K562 (cell line): ENCODE results near the gene SPI1. TPM values are rescaled to one million over a fixed set of nuclear protein-coding genes. Genes with fewer than 3 reads are reported as not detected.

ENCODE experiments used
- CXXC5 ChIP-seq: fragments of 250-450 bp; sonication (Bioruptor Pico); IDR thresholded peaks from 2 replicates; pipeline ENCODE4 v1.8.0; 2022; ENCODE audit warnings: inconsistent platforms, mild to moderate bottlenecking, moderate library complexity
- FOS ChIP-seq: IDR thresholded peaks from 3 replicates; pipeline ENCODE4 v1.6.1; 2011; ENCODE audit not compliant: insufficient read length; ENCODE audit errors: extremely low read depth
- LEF1 ChIP-seq: fragments of 450-650 bp; IDR thresholded peaks from 2 replicates; pipeline ENCODE4 v1.6.1; 2016; ENCODE audit warnings: mild to moderate bottlenecking
- PHF8 ChIP-seq: fragments of 200-600 bp; sonication (generic); IDR thresholded peaks from 2 replicates; pipeline ENCODE4 v1.6.1; 2012; ENCODE audit warnings: mixed run types, mild to moderate bottlenecking, inconsistent platforms, low read length, moderate library complexity, borderline replicate concordance
- SMARCA4 ChIP-seq: fragments of 450-650 bp; IDR thresholded peaks from 2 replicates; pipeline ENCODE4 v1.6.1; 2016
- ZNF609 ChIP-seq: sonication (generic); formaldehyde crosslinking; IDR thresholded peaks from 2 replicates; pipeline ENCODE4 v1.8.1; 2023; ENCODE audit warnings: missing genetic modification reagents, mild to moderate bottlenecking, borderline replicate concordance
- polyA plus RNA-seq, 8 experiments: library from polyadenylated mRNA; depleted of rRNA in 4 of 8; stranded (reverse) in 5 of 8; unstranded in 3 of 8; fragments of >200 nt; fragmentation: Nextera tagmentation in 2 of 8; fragmentation: Illumina TruSeq in 1 of 8; extraction: Ambion mirVana in 2 of 8; extraction: Trizol in 1 of 8; gene quantifications; 2 replicates each; pipeline versions ENCODE4 v1.2.1 to v1.2.3, GENCODE V29; 2011 to 2014; ENCODE audit warnings: inconsistent platforms in 1 of 8, missing spikeins in 1 of 8
- total RNA-seq, 7 experiments: library from RNA; depleted of rRNA in 6 of 7; stranded (reverse); fragments of >200 nt in 6 of 7; fragmentation: Illumina TruSeq in 2 of 7; extraction: Trizol in 2 of 7; gene quantifications; 2 replicates each; pipeline versions ENCODE4 v1.2.1 to v1.2.3, GENCODE V29; 2011 to 2021; ENCODE audit warnings: low replicate concordance in 1 of 7
- TF ChIP-seq, protein P1 (sequence below): fragments of 200-600 bp; sonication (generic); IDR thresholded peaks from one replicate; pipeline ENCODE4 v1.6.1; 2012; ENCODE audit warnings: mild to moderate bottlenecking, low read depth, low read length, inconsistent platforms

Gene SPI1
- total and polyA plus RNA-seq, 9 of the 15 experiments (the other 6 are each of a cell fraction or from before 2014, with no cell fraction given), result 0.10 to 33.7 (median 10.3) TPM

DNA sequence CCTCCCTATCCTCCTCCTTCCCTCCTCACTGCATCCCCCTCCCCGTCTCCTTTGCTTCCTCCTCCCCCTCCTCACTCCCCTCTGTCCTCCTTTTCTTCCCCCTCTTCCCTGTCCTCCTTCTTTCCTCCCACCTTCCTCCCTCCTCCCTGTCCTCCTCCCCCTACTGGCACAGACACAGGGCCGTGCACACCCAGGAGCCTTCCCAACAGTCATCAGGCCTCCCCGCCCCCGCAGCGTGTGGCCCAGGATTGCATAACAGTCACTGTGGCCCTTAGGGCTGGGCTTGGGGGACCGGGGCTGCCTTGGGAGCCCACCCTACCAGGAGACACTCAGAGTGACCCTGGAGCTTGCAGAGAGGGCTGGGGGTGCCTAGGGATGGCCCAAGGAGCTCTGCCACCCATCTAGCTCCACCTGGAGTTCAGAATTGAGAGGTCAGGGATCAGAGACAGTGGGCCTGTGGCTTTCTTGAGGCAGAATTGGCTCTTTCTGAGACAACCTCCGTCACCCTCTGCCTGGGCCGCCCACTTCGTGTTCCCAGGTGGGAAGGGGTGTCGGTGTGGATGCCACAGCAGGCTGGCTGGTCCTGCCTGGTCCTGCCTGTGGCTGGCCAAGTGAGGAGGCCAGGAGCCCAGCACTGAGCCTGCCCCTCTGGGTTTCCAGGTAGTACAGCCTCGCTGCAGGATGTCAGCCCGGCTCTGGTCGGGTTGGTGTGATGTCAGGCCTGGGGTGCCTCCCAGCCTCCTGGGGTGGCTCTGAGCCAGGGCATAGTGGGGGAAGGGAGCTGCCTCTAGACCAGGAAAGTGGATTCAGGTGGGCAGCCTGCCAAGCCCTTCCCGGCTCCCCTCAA is 1.6 kb downstream of the SPI1 start (continued):
- TF ChIP-seq, protein P1, sequence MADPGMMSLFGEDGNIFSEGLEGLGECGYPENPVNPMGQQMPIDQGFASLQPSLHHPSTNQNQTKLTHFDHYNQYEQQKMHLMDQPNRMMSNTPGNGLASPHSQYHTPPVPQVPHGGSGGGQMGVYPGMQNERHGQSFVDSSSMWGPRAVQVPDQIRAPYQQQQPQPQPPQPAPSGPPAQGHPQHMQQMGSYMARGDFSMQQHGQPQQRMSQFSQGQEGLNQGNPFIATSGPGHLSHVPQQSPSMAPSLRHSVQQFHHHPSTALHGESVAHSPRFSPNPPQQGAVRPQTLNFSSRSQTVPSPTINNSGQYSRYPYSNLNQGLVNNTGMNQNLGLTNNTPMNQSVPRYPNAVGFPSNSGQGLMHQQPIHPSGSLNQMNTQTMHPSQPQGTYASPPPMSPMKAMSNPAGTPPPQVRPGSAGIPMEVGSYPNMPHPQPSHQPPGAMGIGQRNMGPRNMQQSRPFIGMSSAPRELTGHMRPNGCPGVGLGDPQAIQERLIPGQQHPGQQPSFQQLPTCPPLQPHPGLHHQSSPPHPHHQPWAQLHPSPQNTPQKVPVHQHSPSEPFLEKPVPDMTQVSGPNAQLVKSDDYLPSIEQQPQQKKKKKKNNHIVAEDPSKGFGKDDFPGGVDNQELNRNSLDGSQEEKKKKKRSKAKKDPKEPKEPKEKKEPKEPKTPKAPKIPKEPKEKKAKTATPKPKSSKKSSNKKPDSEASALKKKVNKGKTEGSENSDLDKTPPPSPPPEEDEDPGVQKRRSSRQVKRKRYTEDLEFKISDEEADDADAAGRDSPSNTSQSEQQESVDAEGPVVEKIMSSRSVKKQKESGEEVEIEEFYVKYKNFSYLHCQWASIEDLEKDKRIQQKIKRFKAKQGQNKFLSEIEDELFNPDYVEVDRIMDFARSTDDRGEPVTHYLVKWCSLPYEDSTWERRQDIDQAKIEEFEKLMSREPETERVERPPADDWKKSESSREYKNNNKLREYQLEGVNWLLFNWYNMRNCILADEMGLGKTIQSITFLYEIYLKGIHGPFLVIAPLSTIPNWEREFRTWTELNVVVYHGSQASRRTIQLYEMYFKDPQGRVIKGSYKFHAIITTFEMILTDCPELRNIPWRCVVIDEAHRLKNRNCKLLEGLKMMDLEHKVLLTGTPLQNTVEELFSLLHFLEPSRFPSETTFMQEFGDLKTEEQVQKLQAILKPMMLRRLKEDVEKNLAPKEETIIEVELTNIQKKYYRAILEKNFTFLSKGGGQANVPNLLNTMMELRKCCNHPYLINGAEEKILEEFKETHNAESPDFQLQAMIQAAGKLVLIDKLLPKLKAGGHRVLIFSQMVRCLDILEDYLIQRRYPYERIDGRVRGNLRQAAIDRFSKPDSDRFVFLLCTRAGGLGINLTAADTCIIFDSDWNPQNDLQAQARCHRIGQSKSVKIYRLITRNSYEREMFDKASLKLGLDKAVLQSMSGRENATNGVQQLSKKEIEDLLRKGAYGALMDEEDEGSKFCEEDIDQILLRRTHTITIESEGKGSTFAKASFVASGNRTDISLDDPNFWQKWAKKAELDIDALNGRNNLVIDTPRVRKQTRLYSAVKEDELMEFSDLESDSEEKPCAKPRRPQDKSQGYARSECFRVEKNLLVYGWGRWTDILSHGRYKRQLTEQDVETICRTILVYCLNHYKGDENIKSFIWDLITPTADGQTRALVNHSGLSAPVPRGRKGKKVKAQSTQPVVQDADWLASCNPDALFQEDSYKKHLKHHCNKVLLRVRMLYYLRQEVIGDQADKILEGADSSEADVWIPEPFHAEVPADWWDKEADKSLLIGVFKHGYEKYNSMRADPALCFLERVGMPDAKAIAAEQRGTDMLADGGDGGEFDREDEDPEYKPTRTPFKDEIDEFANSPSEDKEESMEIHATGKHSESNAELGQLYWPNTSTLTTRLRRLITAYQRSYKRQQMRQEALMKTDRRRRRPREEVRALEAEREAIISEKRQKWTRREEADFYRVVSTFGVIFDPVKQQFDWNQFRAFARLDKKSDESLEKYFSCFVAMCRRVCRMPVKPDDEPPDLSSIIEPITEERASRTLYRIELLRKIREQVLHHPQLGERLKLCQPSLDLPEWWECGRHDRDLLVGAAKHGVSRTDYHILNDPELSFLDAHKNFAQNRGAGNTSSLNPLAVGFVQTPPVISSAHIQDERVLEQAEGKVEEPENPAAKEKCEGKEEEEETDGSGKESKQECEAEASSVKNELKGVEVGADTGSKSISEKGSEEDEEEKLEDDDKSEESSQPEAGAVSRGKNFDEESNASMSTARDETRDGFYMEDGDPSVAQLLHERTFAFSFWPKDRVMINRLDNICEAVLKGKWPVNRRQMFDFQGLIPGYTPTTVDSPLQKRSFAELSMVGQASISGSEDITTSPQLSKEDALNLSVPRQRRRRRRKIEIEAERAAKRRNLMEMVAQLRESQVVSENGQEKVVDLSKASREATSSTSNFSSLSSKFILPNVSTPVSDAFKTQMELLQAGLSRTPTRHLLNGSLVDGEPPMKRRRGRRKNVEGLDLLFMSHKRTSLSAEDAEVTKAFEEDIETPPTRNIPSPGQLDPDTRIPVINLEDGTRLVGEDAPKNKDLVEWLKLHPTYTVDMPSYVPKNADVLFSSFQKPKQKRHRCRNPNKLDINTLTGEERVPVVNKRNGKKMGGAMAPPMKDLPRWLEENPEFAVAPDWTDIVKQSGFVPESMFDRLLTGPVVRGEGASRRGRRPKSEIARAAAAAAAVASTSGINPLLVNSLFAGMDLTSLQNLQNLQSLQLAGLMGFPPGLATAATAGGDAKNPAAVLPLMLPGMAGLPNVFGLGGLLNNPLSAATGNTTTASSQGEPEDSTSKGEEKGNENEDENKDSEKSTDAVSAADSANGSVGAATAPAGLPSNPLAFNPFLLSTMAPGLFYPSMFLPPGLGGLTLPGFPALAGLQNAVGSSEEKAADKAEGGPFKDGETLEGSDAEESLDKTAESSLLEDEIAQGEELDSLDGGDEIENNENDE, result no peak
- TF ChIP-seq ZNF609 (CRISPR knock-in tag), result no peak
- peak; percentile 48 for TF ChIP-seq LEF1
- TF ChIP-seq SMARCA4, result peak; percentile 64; the same call in 1 of the 2 replicates
- TF ChIP-seq FOS, result no peak
- peak; percentile 28; the same call in 1 of the 2 replicates for TF ChIP-seq CXXC5 (CRISPR knock-in tag)
- peak; percentile 18; the same call in 1 of the 2 replicates for TF ChIP-seq PHF8
- TF ChIP-seq, all 486 proteins: peak for 81
